Activated CD8-positive, alpha-beta T cell treated with anti-CD3 and anti-CD28 coated beads for 36 hours (primary cell): ENCODE data around the gene SUGCT. TPM values are rescaled to one million over a fixed set of nuclear protein-coding genes. Genes with fewer than 3 reads are reported as not detected.

Source experiments
- ATAC-seq: fragments of 200-7000 bp; cut with Tn5 transposase; one replicate; pipeline ENCODE4 v1.10.0; 2021; ENCODE audit warnings: mild to moderate bottlenecking, moderate library complexity
- CTCF ChIA-PET: fragments of 350-600 bp; sonication (Branson Sonifier 250); formaldehyde crosslinking; loops from one replicate; lab custom pipeline; 2021; ENCODE audit warnings: antibody characterized with exemption; lab: Charles Lee
- POLR2A ChIA-PET: fragments of 350-600 bp; sonication (Branson Sonifier 250); formaldehyde crosslinking; loops from one replicate; lab custom pipeline; 2021; ENCODE audit warnings: antibody characterized with exemption; lab: Charles Lee
- DNase-seq: peaks from one replicate; pipeline ENCODE4 v3.0.0-alpha.2; 2020
- H3K27ac Mint-ChIP-seq: one replicate; pipeline ENCODE4 v1.8.0; 2021; ENCODE audit warnings: mild to moderate bottlenecking, mixed read lengths
- H3K27me3 Mint-ChIP-seq: one replicate; pipeline ENCODE4 v1.8.0; 2021; ENCODE audit warnings: mixed read lengths
- H3K36me3 Mint-ChIP-seq: one replicate; pipeline ENCODE4 v1.8.0; 2021; ENCODE audit warnings: low read depth, mixed read lengths
- H3K4me1 Mint-ChIP-seq: one replicate; pipeline ENCODE4 v1.8.0; 2021; ENCODE audit warnings: low read depth, mixed read lengths
- H3K4me3 Mint-ChIP-seq: one replicate; pipeline ENCODE4 v1.8.0; 2021; ENCODE audit warnings: mild to moderate bottlenecking, moderate library complexity, mixed read lengths
- H3K9me3 Mint-ChIP-seq: one replicate; pipeline ENCODE4 v1.8.0; 2021; ENCODE audit warnings: mixed read lengths
- intact Hi-C: fragments of 100-400 bp; cut with micrococcal nuclease; formaldehyde crosslinking; loops from one replicate; pipeline ENCODE4 v1.10.0; 2022
- total RNA-seq, 2 experiments: library from RNA; stranded (reverse); gene quantifications; one replicate each; pipeline ENCODE4 v1.2.3, GENCODE V29; 2021
- TF ChIP-seq, protein P1 (sequence below): fragments of 200-600 bp; IDR thresholded peaks from one replicate; pipeline ENCODE4 v1.8.0; 2022; ENCODE audit warnings: antibody characterized with exemption, mild to moderate bottlenecking

Gene SUGCT
- total RNA-seq, 2 experiments from 2014 or later, result 1.6 to 2.0 TPM

DNA sequence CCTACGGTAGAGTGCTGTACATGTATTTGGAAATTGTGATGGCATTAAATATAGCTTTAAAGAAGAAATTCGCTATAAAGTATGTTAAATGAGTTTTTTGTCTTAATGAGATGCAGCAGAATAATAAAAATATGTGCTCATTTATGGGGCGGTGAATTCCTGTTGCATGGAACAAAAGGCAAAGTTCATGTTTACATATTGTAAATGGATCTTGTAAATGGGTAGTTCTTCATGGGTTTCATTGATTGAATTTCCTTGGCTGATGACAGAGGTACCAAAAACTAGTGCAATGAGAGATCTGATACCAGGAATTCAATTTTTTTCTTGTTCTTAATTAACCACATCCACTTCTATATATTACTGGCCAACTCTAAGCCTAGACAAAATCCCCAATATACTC is 284.2 kb downstream of the SUGCT start:
- DNase-seq, result no peak
- ChIA-PET CTCF (interaction anchor here (0.7 kb wide), 1 partner anchor 47 kb away, joined by 4 read pairs; no protein-coding TSS in a partner anchor), POLR2A (no interaction called here)
- ATAC-seq, result no peak
- Mint-ChIP-seq H3K4me3 (no peak overlapping the region), H3K9me3 (no peaks in the 10 kb centered on the region), H3K27me3 (no peaks in the 10 kb centered on the region), H3K27ac (no peak overlapping the region), H3K36me3 (no peaks in the 10 kb centered on the region), H3K4me1 (no peaks in the 10 kb centered on the region)
- intact Hi-C loops, result no loop called here
- TF ChIP-seq, protein P1, sequence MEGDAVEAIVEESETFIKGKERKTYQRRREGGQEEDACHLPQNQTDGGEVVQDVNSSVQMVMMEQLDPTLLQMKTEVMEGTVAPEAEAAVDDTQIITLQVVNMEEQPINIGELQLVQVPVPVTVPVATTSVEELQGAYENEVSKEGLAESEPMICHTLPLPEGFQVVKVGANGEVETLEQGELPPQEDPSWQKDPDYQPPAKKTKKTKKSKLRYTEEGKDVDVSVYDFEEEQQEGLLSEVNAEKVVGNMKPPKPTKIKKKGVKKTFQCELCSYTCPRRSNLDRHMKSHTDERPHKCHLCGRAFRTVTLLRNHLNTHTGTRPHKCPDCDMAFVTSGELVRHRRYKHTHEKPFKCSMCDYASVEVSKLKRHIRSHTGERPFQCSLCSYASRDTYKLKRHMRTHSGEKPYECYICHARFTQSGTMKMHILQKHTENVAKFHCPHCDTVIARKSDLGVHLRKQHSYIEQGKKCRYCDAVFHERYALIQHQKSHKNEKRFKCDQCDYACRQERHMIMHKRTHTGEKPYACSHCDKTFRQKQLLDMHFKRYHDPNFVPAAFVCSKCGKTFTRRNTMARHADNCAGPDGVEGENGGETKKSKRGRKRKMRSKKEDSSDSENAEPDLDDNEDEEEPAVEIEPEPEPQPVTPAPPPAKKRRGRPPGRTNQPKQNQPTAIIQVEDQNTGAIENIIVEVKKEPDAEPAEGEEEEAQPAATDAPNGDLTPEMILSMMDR, result no peak

DNA sequence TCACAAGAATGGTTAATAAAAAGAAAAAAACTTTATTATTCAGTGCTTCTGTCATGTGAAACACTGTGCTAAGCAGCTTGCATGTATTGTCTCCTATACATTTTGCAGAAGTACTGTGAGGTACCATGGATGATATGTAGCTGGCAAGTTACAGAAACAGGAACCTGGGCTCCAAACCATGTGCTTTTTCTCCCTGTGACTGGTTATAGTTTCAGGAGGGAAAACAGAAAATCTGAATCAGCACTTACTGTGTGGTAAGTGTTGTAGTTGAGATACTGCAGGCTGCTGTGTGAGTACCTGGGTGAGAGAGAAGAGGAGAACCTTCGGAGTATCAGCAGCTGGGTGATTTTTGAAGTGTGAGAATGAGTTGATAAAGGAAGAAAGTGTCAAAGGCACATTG is 285.0 kb downstream of the SUGCT start:
- H3K27me3 Mint-ChIP-seq, result no peaks in the 10 kb centered on the region
- ChIA-PET POLR2A (no interaction called here), CTCF (no interaction called here)
- DNase-seq (no peak), ATAC-seq (no peak)
- intact Hi-C loops, result no loop called here
- H3K4me1 Mint-ChIP-seq, result no peaks in the 10 kb centered on the region
- no peak overlapping the region for H3K27ac Mint-ChIP-seq
- TF ChIP-seq, protein P1, result no peak
- H3K9me3 Mint-ChIP-seq, result no peaks in the 10 kb centered on the region
- no peak overlapping the region for H3K4me3 Mint-ChIP-seq
- H3K36me3 Mint-ChIP-seq, result no peaks in the 10 kb centered on the region

DNA sequence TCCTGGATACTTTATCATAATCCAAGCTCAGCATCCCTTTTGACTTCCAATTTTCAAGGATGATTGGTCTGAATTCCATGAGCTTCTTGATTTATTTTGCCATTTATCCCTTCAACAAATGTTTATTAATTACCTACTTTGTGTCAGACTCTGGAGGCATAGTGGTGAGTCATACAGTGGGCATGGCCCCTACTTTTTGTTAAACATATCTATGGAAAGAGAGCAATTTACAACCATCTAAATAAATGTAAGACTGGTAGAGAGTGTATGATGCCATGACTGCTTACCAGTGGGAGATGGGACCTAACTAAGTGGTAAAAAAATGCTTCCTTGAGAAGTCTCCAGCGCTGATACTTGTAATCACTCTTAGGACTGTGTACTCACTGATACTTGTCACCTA is 286.6 kb downstream of the SUGCT start:
- no peaks in the 10 kb centered on the region for H3K9me3 Mint-ChIP-seq
- no peak overlapping the region for H3K27ac Mint-ChIP-seq
- TF ChIP-seq, protein P1, result no peak
- intact Hi-C loops, result no loop called here
- no peaks in the 10 kb centered on the region for H3K36me3 Mint-ChIP-seq
- H3K4me3 Mint-ChIP-seq, result no peak overlapping the region
- no peaks in the 10 kb centered on the region for H3K4me1 Mint-ChIP-seq
- CTCF ChIA-PET, result no interaction called here
- DNase-seq (no peak), ATAC-seq (no peak)
- no peaks in the 10 kb centered on the region for H3K27me3 Mint-ChIP-seq
- POLR2A ChIA-PET, result interaction anchor here (0.6 kb wide), 1 partner anchor 882 kb away, joined by 3 read pairs; no protein-coding TSS in a partner anchor

DNA sequence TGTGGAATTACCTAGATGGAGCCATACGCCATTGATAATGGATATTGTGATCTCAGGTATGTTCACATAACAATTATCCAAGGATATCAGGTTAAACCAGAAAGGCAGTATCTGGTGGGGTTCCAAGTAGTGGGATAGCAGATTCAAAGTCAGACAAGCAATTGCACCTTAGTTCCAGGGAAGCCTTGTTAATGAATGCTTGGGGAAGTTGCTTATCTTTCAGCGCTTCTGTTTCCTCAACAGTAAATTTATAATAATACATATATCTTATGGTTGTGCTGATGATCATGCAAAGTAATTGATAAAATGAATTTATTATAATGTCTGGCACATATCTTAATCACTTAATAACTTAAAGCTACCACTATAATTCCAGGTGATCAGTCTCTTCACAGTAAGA is 290.9 kb downstream of the SUGCT start:
- no peak for ATAC-seq
- no peak overlapping the region for H3K27ac Mint-ChIP-seq
- intact Hi-C loops, result no loop called here

DNA sequence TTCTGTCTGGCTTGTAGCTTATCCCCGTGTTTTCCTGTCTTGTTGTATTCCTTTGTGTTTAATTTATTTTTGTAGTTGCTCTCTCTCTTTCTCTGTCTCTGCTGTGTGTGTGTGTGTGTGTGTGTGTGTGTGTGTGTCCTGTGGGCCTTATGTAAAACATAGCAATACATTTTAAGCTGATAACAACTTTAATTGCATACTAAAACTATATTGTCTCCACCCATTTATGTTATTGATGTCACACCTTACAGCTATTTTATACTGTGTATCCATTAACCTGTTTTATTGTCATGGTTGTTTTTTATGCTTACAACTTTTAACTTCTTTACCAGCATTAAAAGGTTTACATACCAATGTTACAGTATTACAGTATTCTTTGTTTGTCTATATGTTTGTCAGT is 293.6 kb downstream of the SUGCT start:
- CTCF ChIA-PET, result no interaction called here

More for the DNA sequence above, 290.9 kb downstream of the SUGCT start:
- Mint-ChIP-seq H3K27me3 (no peaks in the 10 kb centered on the region), H3K9me3 (no peaks in the 10 kb centered on the region), H3K4me3 (no peak overlapping the region), H3K36me3 (no peaks in the 10 kb centered on the region), H3K4me1 (no peaks in the 10 kb centered on the region)
- POLR2A ChIA-PET, result no interaction called here
- CTCF ChIA-PET, result no interaction called here
- TF ChIP-seq, protein P1, result no peak
- DNase-seq, result no peak

More for the DNA sequence above, 293.6 kb downstream of the SUGCT start:
- Mint-ChIP-seq H3K9me3 (peaks cover 11% of the 10 kb centered on the region), H3K4me1 (no peaks in the 10 kb centered on the region), H3K36me3 (no peaks in the 10 kb centered on the region), H3K4me3 (no peak overlapping the region), H3K27me3 (no peaks in the 10 kb centered on the region), H3K27ac (no peak overlapping the region)
- ATAC-seq (no peak), DNase-seq (no peak)
- TF ChIP-seq, protein P1, result no peak
- intact Hi-C loops, result no loop called here
- POLR2A ChIA-PET, result no interaction called here
